ENCODE data around the gene MOV10. TPM values are rescaled to one million over a fixed set of nuclear protein-coding genes. Genes with fewer than 3 reads are reported as not detected.
"Not testable (repeated sequence)": the region's sequence is repeated elsewhere in the genome, so short reads cannot be mapped to it uniquely, and the experiment has no call there.

Gene MOV10
- total RNA-seq, 1 donor from 2014 or later, result 134 TPM

DNA sequence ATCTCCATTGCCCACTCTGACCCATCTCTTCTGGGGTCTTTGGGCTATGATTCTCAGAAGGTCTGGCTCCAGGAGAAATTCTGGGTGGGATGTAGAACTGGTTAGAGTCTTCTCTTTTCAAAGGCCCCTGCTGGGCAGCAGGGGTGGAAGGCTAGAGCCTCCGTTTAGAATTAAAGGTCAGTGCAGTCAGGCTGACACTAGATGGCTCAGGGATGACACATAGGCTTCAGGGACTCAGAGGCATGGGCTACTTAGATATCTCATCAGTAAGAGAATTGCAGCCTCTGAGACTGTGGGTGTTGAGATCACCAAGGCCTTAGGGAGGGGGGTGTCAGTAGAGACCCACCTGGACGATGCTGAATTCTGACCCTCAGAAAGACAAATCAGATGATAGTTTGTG, 53.3 kb downstream of the MOV10 start:
- intact Hi-C loops (cut with micrococcal nuclease), result no loop called here

DNA sequence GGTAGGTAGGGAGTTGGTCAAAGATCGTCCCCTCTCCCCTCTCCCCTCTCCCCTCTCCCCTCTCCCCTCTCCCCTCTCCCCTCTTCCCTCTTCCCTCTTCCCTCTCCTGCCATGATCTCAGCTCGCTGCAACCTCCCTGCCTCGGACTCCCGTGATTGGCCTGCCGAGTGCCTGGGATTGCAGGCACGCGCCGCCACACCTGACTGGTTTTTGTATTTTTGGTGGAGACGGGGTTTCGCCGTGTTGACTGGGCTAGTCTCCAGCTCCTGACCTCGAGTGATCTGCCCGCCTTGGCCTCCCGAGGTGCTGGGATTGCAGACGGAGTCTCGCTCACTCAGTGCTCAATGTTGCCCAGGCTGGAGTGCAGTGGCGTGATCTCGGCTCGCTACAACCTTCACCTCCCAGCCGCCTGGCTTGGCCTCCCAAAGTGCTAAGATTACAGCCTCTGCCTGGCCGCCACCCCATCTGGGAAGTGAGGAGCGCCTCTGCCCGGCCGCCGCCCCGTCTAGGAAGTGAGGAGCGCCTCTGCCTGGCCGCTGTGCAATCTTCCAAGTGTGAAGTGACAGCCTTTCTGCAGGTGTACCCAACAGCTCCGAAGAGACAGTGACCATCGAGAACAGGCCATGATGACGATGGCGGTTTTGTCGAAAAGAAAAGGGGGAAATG, 54.0 kb downstream of the MOV10 start:
- intact Hi-C loops (cut with micrococcal nuclease), result not testable (repeated sequence)

DNA sequence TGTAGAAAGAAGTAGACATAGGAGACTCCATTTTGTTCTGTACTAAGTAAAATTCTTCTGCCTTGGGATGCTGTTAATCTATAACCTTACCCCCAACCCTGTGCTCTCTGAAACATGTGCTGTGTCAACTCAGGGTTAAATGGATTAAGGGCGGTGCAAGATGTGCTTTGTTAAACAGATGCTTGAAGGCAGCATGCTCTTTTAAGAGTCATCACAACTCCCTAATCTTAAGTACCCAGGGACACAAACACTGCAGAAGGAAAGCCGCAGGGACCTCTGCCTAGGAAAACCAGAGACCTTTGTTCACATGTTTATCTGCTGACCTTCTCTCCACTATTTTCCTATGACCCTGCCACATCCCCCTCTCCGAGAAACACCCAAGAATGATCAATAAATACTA, 54.6 kb downstream of the MOV10 start:
- intact Hi-C loops (cut with micrococcal nuclease), result not testable (repeated sequence)

DNA sequence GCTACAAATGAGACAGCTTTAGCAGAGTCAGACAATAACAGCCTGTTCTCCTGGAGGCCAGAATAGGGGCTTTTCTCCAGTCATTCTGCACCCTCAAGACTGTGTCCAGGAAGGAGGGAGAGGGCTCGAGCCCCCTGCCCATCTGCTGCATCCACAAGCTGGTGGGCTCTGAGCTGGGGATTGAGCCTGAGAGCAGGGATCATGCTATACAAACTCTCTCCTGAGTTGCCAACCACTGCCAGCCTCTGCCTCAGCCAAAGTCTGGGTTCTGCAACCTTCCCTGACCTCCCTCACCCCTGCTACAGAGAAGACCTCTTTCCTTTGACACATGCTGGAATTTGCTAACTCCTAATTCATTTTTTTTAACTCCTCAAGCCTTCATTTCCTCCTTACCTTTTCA, 55.5 kb downstream of the MOV10 start:
- intact Hi-C loops (cut with micrococcal nuclease), result no loop called here

DNA sequence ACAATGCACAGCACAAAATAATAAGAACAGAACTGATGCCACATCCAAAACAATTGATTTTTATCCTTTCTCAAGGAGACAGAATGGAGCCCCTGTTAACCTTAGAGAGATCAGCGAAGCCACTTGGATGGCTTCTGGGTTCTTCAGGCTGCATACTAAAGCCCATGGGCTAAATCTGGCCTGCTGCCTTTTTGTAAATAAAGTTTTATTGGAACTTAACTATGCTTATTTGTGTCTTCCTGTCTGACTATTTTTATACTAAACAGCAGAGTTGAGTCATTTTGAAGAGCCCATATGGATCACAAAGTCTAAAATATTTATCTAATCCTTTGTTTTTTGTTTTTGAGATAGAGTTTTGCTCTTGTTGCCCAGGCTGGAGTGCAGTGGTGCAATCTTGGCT, 57.0 kb downstream of the MOV10 start:
- intact Hi-C loops (cut with micrococcal nuclease), result no loop called here

DNA sequence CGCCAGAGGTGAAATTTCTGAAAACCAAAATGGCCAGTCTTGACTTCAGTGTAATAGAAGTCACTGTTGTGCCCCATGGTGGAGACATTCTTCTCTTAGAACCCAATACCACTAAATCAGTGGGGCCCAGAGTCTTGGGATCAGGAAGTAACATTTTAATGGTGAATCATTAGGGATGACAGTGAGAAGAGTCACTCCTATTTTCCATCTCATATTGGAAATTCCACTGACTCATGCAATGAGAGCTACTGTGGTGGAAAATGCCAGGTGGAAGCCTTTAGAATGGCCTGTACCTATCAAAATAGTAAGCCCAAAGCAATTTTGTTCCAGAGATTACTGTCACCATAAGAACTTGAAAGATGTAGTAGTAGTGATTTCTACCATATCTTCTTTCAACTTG, 61.3 kb downstream of the MOV10 start:
- intact Hi-C loops (cut with micrococcal nuclease), result no loop called here

DNA sequence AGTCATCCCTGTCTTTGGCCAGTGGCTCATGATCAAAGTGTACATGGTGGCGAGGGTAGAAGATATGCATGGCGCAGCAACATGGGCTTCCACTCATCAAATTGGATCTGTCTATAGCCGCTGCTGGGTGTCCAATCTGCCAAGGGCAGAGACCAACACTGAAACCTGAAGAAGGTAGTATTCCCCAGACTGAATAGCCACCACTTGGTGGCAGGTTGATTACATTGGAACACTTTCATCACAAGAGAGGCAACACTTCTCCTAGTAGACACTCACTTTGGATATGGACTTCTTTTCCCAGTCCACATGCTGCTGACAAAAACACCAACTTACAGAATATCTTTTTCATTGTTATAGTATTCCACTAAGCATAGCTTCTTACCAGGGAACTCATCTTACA, 63.1 kb downstream of the MOV10 start:
- intact Hi-C loops (cut with micrococcal nuclease), result no loop called here

DNA sequence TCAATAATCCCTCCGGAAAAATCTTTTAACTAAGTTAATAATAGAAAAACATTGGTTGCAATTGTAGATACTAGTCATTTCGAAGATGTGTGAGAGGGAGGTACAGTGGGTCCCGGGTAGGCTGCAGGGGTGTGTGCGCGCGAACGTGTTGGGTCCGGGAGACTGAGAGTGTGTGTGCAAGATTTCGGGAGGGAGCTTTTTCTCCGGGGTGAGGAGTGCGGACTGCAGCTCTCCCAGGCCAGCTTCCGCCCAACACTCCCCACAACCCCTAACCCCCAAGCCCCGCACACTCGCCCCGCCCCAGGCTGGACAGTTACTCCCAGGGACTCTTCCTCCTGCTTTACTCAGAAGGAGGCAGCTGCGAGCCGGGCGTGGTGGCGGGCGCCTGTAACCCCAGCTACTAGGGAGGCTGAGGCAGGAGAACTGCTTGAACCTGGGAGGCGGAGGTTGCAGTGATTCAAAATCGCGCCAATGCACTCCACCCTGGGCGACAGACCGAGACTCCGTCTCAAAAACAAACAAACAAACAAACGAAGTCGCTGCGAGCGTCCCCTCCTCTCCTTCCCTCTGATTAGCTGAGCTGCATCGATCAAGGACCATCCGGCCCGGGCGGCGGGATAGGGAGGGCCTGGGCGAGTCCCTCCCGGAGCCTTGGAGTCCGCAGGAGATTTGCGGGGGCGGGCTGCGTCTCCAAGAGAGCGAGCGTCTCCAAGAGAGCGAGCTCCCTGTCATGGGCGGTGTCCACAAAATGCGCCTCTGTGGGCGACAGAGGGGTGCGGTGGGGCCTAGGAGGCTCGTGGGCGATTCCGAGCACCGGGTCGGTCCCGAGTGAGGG, 68.9 kb downstream of the MOV10 start:
- intact Hi-C loops (cut with micrococcal nuclease), result no loop called here

DNA sequence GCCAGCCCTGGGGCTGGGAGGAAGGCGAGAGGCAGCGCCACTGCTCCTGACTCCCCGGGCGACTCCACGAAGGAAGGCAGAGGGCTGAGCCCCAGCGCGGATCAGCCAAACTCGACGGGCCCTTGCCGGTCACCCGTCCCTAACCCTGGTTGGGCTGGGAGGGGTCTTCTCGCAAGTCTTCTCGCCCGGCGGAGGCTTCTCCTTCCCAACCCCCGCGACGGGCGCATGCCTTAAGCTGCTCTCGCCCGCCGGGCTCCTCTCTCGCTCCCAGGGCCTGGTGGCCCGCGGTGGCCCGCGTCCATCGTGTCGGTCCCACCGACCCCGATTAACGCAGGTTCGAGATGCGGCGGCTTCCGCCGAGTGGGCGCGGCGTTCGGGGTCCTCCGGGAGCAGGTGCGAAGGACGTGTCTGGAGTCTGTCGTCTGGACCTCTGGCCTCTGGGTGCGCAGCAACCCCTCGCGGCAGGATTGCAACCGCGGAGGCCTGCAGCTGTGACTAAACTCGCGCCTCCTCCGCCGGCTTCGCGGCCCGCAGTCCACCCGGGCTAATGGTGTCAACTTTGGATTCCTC, 69.6 kb downstream of the MOV10 start:
- intact Hi-C loops (cut with micrococcal nuclease), result no loop called here

DNA sequence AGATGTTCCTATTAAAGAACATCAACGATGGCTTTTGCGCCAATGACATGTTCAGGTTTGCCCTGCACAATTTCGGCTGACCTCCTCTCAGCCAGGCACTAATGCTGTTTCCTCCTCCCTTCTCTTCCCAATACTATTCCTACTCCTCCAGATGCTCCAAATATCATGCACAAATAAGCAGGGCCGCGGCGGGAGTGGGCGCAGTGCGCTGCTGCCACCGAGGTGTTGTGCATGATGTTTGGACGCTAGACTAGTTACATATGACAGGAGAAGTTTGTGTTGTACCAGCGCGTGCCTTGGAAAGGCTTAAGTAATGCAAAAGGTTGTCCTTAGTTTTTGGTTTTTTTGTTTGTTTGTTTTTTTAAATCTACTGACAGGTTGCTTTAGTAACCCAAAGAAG, 73.9 kb downstream of the MOV10 start:
- intact Hi-C loops (cut with micrococcal nuclease), result no loop called here

Other genes with a start within 250 kb of the MOV10 start
- 0.24 and 0.27 TPM in 2 replicates for gene WNT2B, start 165.7 kb upstream of the MOV10 start, total RNA-seq
- gene ST7L, start 55.5 kb upstream of the MOV10 start, total RNA-seq, result 11.8 and 13.2 TPM in 2 replicates
- 249 TPM in 2 replicates for gene CAPZA1, start 54.8 kb upstream of the MOV10 start, total RNA-seq
- gene RHOC, start 32.5 kb downstream of the MOV10 start, total RNA-seq, result 101 and 103 TPM in 2 replicates
- 0.10 TPM in 1 of 2 replicates, not detected in the other for gene PPM1J, start 40.7 kb downstream of the MOV10 start, total RNA-seq

Measured in T-helper 1 cell treated with Interleukin-12 subunit alpha and Interleukin-12 subunit beta and Interleukin-4 antibody, amounts not matched to agents 30 ng/mL and 1 ng/mL, for 36 hours (primary cell).